HepG2 (cell line): ENCODE data around the gene UBAP2L. TPM values are rescaled to one million over a fixed set of nuclear protein-coding genes. Genes with fewer than 3 reads are reported as not detected.
A peak's percentile ranks its signal among the peaks of the same experiment; 100 is the strongest.
"Not testable (repeated sequence)": the region's sequence is repeated elsewhere in the genome, so short reads cannot be mapped to it uniquely, and the experiment has no call there.

Source experiments
- ATAC-seq: fragments of 200-7000 bp; cut with Tn5 transposase; 3 replicates; pipeline ENCODE4 v1.9.1; 2020; ENCODE audit warnings: mild to moderate bottlenecking, moderate library complexity
- BruUV-seq: library from RNA; stranded (reverse); fragments of 400-500 nt; replicated peaks from 2 replicates; lab custom pipeline; 2021; lab: Mats Ljungman, UMichigan
- CTCF ChIA-PET: fragments of 300-600 bp; formaldehyde crosslinking; extraction: SDS; loops from one replicate; lab custom pipeline; 2021; ENCODE audit warnings: low total read pairs, inconsistent platforms, low intra/inter-chr PET ratio; lab: Yijun Ruan, JAX
- POLR2A ChIA-PET: fragments of 350-600 bp; sonication (Branson Sonifier 250); formaldehyde crosslinking; loops from one replicate; lab custom pipeline; 2020; ENCODE audit warnings: antibody characterized with exemption, inconsistent platforms; lab: Yijun Ruan, JAX
- DNase-seq: peaks from one replicate; pipeline ENCODE4 v3.0.0-alpha.2; 2015; ENCODE audit warnings: low spot score
- FAIRE-seq: peaks from 3 replicates; lab custom pipeline; 2011; peaks lifted over from hg19 to GRCh38; lab: Jason Lieb, UNC
- H2AFZ ChIP-seq: one replicate; pipeline ENCODE4 v1.6.1; 2011; ENCODE audit warnings: low read length, inconsistent platforms
- H3K27ac ChIP-seq: fragments of 300-600 bp; 3 replicates; pipeline ENCODE4 v1.8.0; 2011; ENCODE audit warnings: mixed run types, mild to moderate bottlenecking, mixed read lengths, low read length, inconsistent platforms; ENCODE audit not compliant: insufficient read depth; ENCODE audit errors: extremely low read length
- H3K27me3 ChIP-seq, 2 experiments: fragments of 200-600 bp in 1 of 2; 2 replicates in 1 of 2; 3 replicates in 1 of 2; pipeline versions ENCODE4 v1.6.0 to v1.8.0; 2011; ENCODE audit warnings: low read length in 2 of 2, mild to moderate bottlenecking in 2 of 2, moderate library complexity in 2 of 2, inconsistent platforms in 1 of 2; ENCODE audit not compliant: insufficient read depth in 2 of 2, control insufficient read depth in 1 of 2
- H3K36me3 ChIP-seq, 2 experiments: fragments of 200-600 bp in 1 of 2; replicated peaks in 1 of 2; 2 replicates in 1 of 2; 3 replicates in 1 of 2; pipeline versions ENCODE4 v1.5.1 to v1.8.0; 2011; ENCODE audit warnings: low read length in 2 of 2, inconsistent platforms in 1 of 2; ENCODE audit not compliant: insufficient read depth in 2 of 2, control insufficient read depth in 1 of 2
- H3K4me1 ChIP-seq: 2 replicates; pipeline ENCODE4 v1.5.1; 2012; ENCODE audit warnings: low read length, inconsistent platforms; ENCODE audit not compliant: insufficient read depth
- H3K4me2 ChIP-seq: 2 replicates; pipeline ENCODE4 v1.6.0; 2011; ENCODE audit warnings: low read depth, low read length, inconsistent platforms
- H3K4me3 ChIP-seq, 3 experiments: fragments of 200-600 bp in 1 of 3; sonication (generic), shearing (Covaris generic) in 1 of 3; replicated peaks in 1 of 3; 2 replicates each; pipeline ENCODE4 v1.5.1; 2011 to 2016; ENCODE audit warnings: low read length in 3 of 3, inconsistent platforms in 2 of 3, low read depth in 2 of 3, mild to moderate bottlenecking in 2 of 3, control low read depth in 1 of 3, mixed read lengths in 1 of 3; ENCODE audit not compliant: insufficient read depth in 1 of 3
- H3K79me2 ChIP-seq: one replicate; pipeline ENCODE4 v1.6.1; 2011; ENCODE audit warnings: low read length, inconsistent platforms; ENCODE audit not compliant: insufficient read depth
- H3K9ac ChIP-seq: 2 replicates; pipeline ENCODE4 v1.6.0; 2011; ENCODE audit warnings: mild to moderate bottlenecking, low read depth, low read length, inconsistent platforms; ENCODE audit not compliant: insufficient read depth
- H3K9me3 ChIP-seq: 2 replicates; pipeline ENCODE4 v1.5.1; 2012; ENCODE audit warnings: mild to moderate bottlenecking, low read length
- H4K20me1 ChIP-seq: 2 replicates; pipeline ENCODE4 v1.6.0; 2011; ENCODE audit warnings: inconsistent platforms, mild to moderate bottlenecking, low read length, moderate library complexity; ENCODE audit not compliant: insufficient read depth
- RBFOX2 ChIP-seq: fragments of 200-400 bp; formaldehyde crosslinking; IDR thresholded peaks from 2 replicates; pipeline ENCODE4 v1.6.1; 2017; ENCODE audit warnings: low read depth, mild to moderate bottlenecking, low read length
- WGBS: methylation state at CpG from one replicate; pipeline ENCODE4 v1.1.6; 2017; ENCODE audit warnings: low lambda C conversion rate; 5-methylcytosine and 5-hydroxymethylcytosine counted together
- in situ Hi-C: cut with HindIII; loops from 2 replicates; pipeline ENCODE4 v1.10.0; 2017; ENCODE audit warnings: low pct_unique_long_range_greater_than_20kb; ENCODE audit not compliant: extremely low pct_ligation_motif_present
- intact Hi-C: fragments of 100-400 bp; cut with micrococcal nuclease; formaldehyde crosslinking; loops from one replicate; pipeline ENCODE4 v1.10.0; 2022; ENCODE audit not compliant: unreplicated experiment
- polyA plus RNA-seq, 8 experiments: library from polyadenylated mRNA; depleted of rRNA in 3 of 8; stranded (reverse) in 7 of 8; unstranded in 1 of 8; fragments of >200 nt; fragmentation: Illumina TruSeq in 4 of 8; extraction: Trizol in 4 of 8; gene quantifications; 2 replicates each; pipeline versions ENCODE4 v1.2.1 to v1.2.3, GENCODE V29; 2011 to 2016; ENCODE audit warnings: low read depth in 4 of 8, missing spikeins in 1 of 8, mixed read lengths in 1 of 8; ENCODE audit not compliant: insufficient read depth in 1 of 8
- total RNA-seq, 5 experiments: library from RNA; depleted of rRNA; stranded (reverse); fragments of >200 nt; fragmentation: Illumina TruSeq; extraction: Trizol; gene quantifications; 2 replicates each; pipeline ENCODE4 v1.2.3, GENCODE V29; 2016; ENCODE audit warnings: low read depth in 1 of 5

The UBAP2L gene
- total and polyA plus RNA-seq, 2 of the 13 experiments (the other 11 are each of a cell fraction or from before 2014, with no cell fraction given) = 74.2 to 159 TPM

- WGBS = 99% methylated on average over 3 of the region's 3 CpGs
- intact Hi-C loops, H4K20me1 ChIP-seq, DNase-seq, H3K4me2 ChIP-seq, FAIRE-seq, H3K9ac ChIP-seq, H3K9me3 ChIP-seq, ATAC-seq, CTCF ChIA-PET, in situ Hi-C loops, H3K4me3 ChIP-seq, H2AFZ ChIP-seq, H3K27me3 ChIP-seq, BruUV-seq, H3K27ac ChIP-seq: not testable (repeated sequence)
- POLR2A ChIA-PET = interaction anchor here (1.3 kb wide), 1 partner anchor 11 kb away, joined by 4 read pairs; the partner anchor contains the start of gene UBAP2L
- Histone ChIP-seq H3K79me2 (peaks cover 31% of the 10 kb centered on the region), H3K4me1 (peaks cover 28% of the 10 kb centered on the region), H3K36me3 (peaks cover 22 to 77% of the 10 kb centered on the region in 2 experiments)
- peak; percentile 56 for TF ChIP-seq RBFOX2
Observed at GRCh38 chr1:154231112-154231511, 10.4 kb downstream of the UBAP2L start.

GRCh38 chr1:154233127-154233526 is 12.4 kb downstream of the UBAP2L start:
- H4K20me1 ChIP-seq, POLR2A ChIA-PET, ATAC-seq, H3K9me3 ChIP-seq, H3K9ac ChIP-seq, intact Hi-C loops, H3K4me2 ChIP-seq, CTCF ChIA-PET, H2AFZ ChIP-seq, FAIRE-seq, H3K27ac ChIP-seq, H3K4me3 ChIP-seq, H3K27me3 ChIP-seq, DNase-seq, in situ Hi-C loops, BruUV-seq: not testable (repeated sequence)
- over 99% methylated on average over 12 of the region's 12 CpGs for WGBS
- Histone ChIP-seq H3K36me3 (peaks cover 19 to 66% of the 10 kb centered on the region in 2 experiments), H3K79me2 (peaks cover 19% of the 10 kb centered on the region), H3K4me1 (peaks cover 31% of the 10 kb centered on the region)
